Endothelial cell of umbilical vein (primary cell): ENCODE measurements around the gene DTNA. TPM values are rescaled to one million over a fixed set of nuclear protein-coding genes. Genes with fewer than 3 reads are reported as not detected.

Experiments
- BruUV-seq: library from RNA; stranded (reverse); fragments of 400-500 nt; replicated peaks from 2 replicates; lab custom pipeline; 2021; lab: Mats Ljungman, UMichigan
- CTCF ChIA-PET: fragments of 300-600, 350-600 bp; sonication (Branson Sonifier 250); formaldehyde crosslinking; loops from one replicate; lab custom pipeline; 2021; ENCODE audit warnings: antibody characterized with exemption, inconsistent platforms; lab: Charles Lee
- POLR2A ChIA-PET: fragments of 300-600, 350-600 bp; sonication (Branson Sonifier 250); formaldehyde crosslinking; loops from one replicate; lab custom pipeline; 2021; ENCODE audit warnings: antibody characterized with exemption, inconsistent platforms; lab: Charles Lee
- DNase-seq: peaks from one replicate; pipeline ENCODE4 v3.0.0-alpha.2; 2011; ENCODE audit warnings: low read depth, low spot score
- FAIRE-seq: peaks from 2 replicates; lab custom pipeline; 2011; peaks lifted over from hg19 to GRCh38; lab: Jason Lieb, UNC
- H2AFZ ChIP-seq: 2 replicates; pipeline ENCODE4 v1.6.0; 2012; ENCODE audit warnings: low read depth, low read length, control low read depth, inconsistent platforms
- H3K27ac ChIP-seq: 2 replicates; pipeline ENCODE4 v1.5.1; 2011; ENCODE audit warnings: low read depth, mild to moderate bottlenecking, control low read depth, low read length, moderate library complexity; ENCODE audit not compliant: insufficient read depth
- H3K27me3 ChIP-seq, 2 experiments: 2 replicates each; pipeline versions ENCODE4 v1.6.0 to v1.6.1; 2011; ENCODE audit warnings: low read length in 2 of 2, mixed read lengths in 1 of 2; ENCODE audit not compliant: control insufficient read depth in 2 of 2, insufficient read depth in 2 of 2
- H3K36me3 ChIP-seq, 2 experiments: 2 replicates in 1 of 2; 3 replicates in 1 of 2; pipeline ENCODE4 v1.5.1; 2011; ENCODE audit warnings: low read length in 2 of 2, mild to moderate bottlenecking in 1 of 2, moderate library complexity in 1 of 2; ENCODE audit not compliant: control insufficient read depth in 2 of 2, insufficient read depth in 2 of 2; ENCODE audit errors: extremely low read depth in 1 of 2
- H3K4me1 ChIP-seq: 3 replicates; pipeline ENCODE4 v1.5.1; 2011; ENCODE audit warnings: mild to moderate bottlenecking, low read length; ENCODE audit not compliant: control insufficient read depth, insufficient read depth; ENCODE audit errors: extremely low read depth
- H3K4me2 ChIP-seq: 2 replicates; pipeline ENCODE4 v1.6.1; 2011; ENCODE audit warnings: low read length, control low read depth, mixed read lengths; ENCODE audit not compliant: insufficient read depth
- H3K4me3 ChIP-seq, 3 experiments: fragments of 200-600 bp in 1 of 3; sonication (generic), shearing (Covaris generic) in 1 of 3; replicated peaks in 1 of 3; 2 replicates each; pipeline ENCODE4 v1.5.1; 2011 to 2016; ENCODE audit warnings: control low read depth in 3 of 3, low read length in 3 of 3, mild to moderate bottlenecking in 2 of 3, inconsistent platforms in 1 of 3, low read depth in 1 of 3, moderate library complexity in 1 of 3; ENCODE audit not compliant: insufficient read depth in 1 of 3
- H3K79me2 ChIP-seq: 2 replicates; pipeline ENCODE4 v1.6.0; 2012; ENCODE audit warnings: low read length, inconsistent platforms; ENCODE audit not compliant: control insufficient read depth, insufficient read depth
- H3K9ac ChIP-seq: replicated peaks from 2 replicates; pipeline ENCODE3; 2011; ENCODE audit warnings: low read length, control low read depth; ENCODE audit not compliant: insufficient read depth; ENCODE audit errors: extremely low read depth
- H3K9me1 ChIP-seq: replicated peaks from 3 replicates; pipeline ENCODE4 v1.6.0; 2011; ENCODE audit warnings: mild to moderate bottlenecking, low read length; ENCODE audit not compliant: control insufficient read depth, insufficient read depth; ENCODE audit errors: extremely low read depth
- H3K9me3 ChIP-seq: replicated peaks from 2 replicates; pipeline ENCODE4 v1.5.1; 2012; ENCODE audit warnings: low read length, inconsistent platforms; ENCODE audit not compliant: control insufficient read depth, insufficient read depth
- H4K20me1 ChIP-seq: replicated peaks from 2 replicates; pipeline ENCODE3; 2011; ENCODE audit warnings: mild to moderate bottlenecking, low read length; ENCODE audit not compliant: control insufficient read depth, insufficient read depth; ENCODE audit errors: extremely low read depth
- EZH2 ChIP-seq: IDR thresholded peaks from 2 replicates; pipeline ENCODE4 v1.6.1; 2012; ENCODE audit warnings: borderline replicate concordance, low read depth, mild to moderate bottlenecking, moderate library complexity, low read length, inconsistent platforms; ENCODE audit not compliant: severe bottlenecking
- FOS ChIP-seq: IDR thresholded peaks from 2 replicates; pipeline ENCODE4 v1.6.1; 2011; ENCODE audit warnings: mild to moderate bottlenecking, low read length, moderate library complexity, borderline replicate concordance; ENCODE audit not compliant: insufficient read depth
- GATA2 ChIP-seq: IDR thresholded peaks from 2 replicates; pipeline ENCODE4 v1.7.0; 2011; ENCODE audit warnings: low read depth, mild to moderate bottlenecking, moderate library complexity, mixed read lengths, low read length; ENCODE audit not compliant: insufficient read length, insufficient read depth
- JUN ChIP-seq: IDR thresholded peaks from 2 replicates; pipeline ENCODE4 v1.6.1; 2011; ENCODE audit warnings: borderline replicate concordance, low read depth; ENCODE audit not compliant: insufficient read length, insufficient read depth
- MYC ChIP-seq: IDR thresholded peaks from one replicate; pipeline ENCODE4 v1.6.1; 2011; ENCODE audit warnings: mild to moderate bottlenecking, low read depth, low read length
- POLR2A ChIP-seq: IDR thresholded peaks from 2 replicates; pipeline ENCODE4 v1.6.1; 2012; ENCODE audit warnings: low read depth, mild to moderate bottlenecking, control low read depth, low read length
- POLR2AphosphoS5 ChIP-seq: IDR thresholded peaks from 2 replicates; pipeline ENCODE4 v1.6.1; 2012; ENCODE audit warnings: low read depth, mild to moderate bottlenecking, control low read depth, low read length, moderate library complexity; ENCODE audit not compliant: insufficient read depth
- dilution Hi-C: fragments of 300-500 bp; cut with MboI; formaldehyde crosslinking; loops from one replicate; pipeline ENCODE4 v1.15.0; 2019; ENCODE audit warnings: low sequenced_read_pairs; ENCODE audit not compliant: extremely low pct_ligation_motif_present
- intact Hi-C: fragments of 100-400 bp; cut with micrococcal nuclease; formaldehyde crosslinking; loops from one replicate; pipeline ENCODE4 v1.10.0; 2022
- polyA plus RNA-seq, 4 experiments: library from polyadenylated mRNA; depleted of rRNA in 3 of 4; stranded (reverse) in 3 of 4; unstranded in 1 of 4; fragments of >200 nt; gene quantifications; 2 replicates each; pipeline versions ENCODE4 v1.2.1 to v1.2.3, GENCODE V29; 2011 to 2012; ENCODE audit warnings: missing spikeins in 1 of 4
- total RNA-seq: library from RNA; stranded (reverse); gene quantifications from 2 replicates; pipeline ENCODE4 v1.2.3, GENCODE V29; 2021
- TF ChIP-seq, protein P1 (sequence below), 2 donors: IDR thresholded peaks; 1 replicate in 1 of 2; 2 replicates in 1 of 2; pipeline ENCODE4 v1.5.1; 2011; ENCODE audit warnings: low read length in 2 of 2, mild to moderate bottlenecking in 2 of 2, moderate library complexity in 2 of 2, control low read depth in 1 of 2, inconsistent platforms in 1 of 2, low read depth in 1 of 2; ENCODE audit not compliant: insufficient read depth in 1 of 2; ENCODE audit errors: extremely low read depth in 1 of 2
- TF ChIP-seq, protein P2 (sequence below): IDR thresholded peaks from 2 replicates; pipeline ENCODE4 v1.6.1; 2011; ENCODE audit not compliant: insufficient read depth, insufficient read length

The DTNA gene
- total and polyA plus RNA-seq, 2 donors (not counting 3 experiments of a cell fraction or from before 2014, with no cell fraction given) = 6.6 to 15.3 TPM

DNA sequence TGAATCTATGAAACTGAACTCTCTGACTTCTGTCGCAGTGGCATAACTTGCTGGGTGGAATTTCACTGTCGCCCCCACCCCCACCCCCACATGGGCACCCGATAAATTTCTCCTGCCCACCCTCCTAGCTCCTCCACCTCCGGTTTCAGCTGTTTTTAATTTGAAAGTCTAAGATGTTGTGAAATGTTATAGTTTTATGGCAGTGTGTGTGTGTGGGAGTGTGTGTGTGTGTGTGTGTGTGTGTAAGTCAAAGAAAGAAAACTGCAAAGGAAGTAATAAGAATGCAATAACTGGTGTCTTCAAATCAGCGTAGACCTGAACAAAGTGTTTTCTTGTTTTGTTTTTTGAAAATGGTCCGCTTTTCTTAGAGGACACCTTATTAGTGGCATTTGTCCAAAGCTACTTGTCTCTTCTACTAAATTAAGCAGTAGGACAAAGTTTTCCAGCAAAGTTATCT, 388 bp downstream of the DTNA start:
- Histone ChIP-seq H3K9me3 (no peaks in the 10 kb centered on the region), H2AFZ (no peak overlapping the region), H3K9me1 (no peaks in the 10 kb centered on the region), H3K9ac (no peak overlapping the region), H3K36me3 (no peaks in the 10 kb centered on the region), H3K27ac (no peak overlapping the region), H3K4me2 (no peak overlapping the region), H3K4me3 (no peak overlapping the region), H3K79me2 (no peaks in the 10 kb centered on the region), H3K27me3 (no peaks in the 10 kb centered on the region), H4K20me1 (no peaks in the 10 kb centered on the region), H3K4me1 (peaks cover 25% of the 10 kb centered on the region)
- ChIA-PET CTCF (interaction anchor here (0.9 to 5.0 kb wide), 3 partner anchors 17 to 77 kb away, joined by 3 to 61 read pairs (median 4); no protein-coding TSS in a partner anchor), POLR2A (no interaction called here)
- dilution Hi-C loops = no loop called here
- DNase-seq (no peak), FAIRE-seq (no peak)
- intact Hi-C loops = no loop called here
- no peak for TF ChIP-seq GATA2
- no peak for TF ChIP-seq MYC
- TF ChIP-seq JUN = no peak
- TF ChIP-seq POLR2A = no peak
- TF ChIP-seq FOS = no peak
- TF ChIP-seq EZH2 = no peak
- no peak for TF ChIP-seq POLR2AphosphoS5
- TF ChIP-seq, protein P1, sequence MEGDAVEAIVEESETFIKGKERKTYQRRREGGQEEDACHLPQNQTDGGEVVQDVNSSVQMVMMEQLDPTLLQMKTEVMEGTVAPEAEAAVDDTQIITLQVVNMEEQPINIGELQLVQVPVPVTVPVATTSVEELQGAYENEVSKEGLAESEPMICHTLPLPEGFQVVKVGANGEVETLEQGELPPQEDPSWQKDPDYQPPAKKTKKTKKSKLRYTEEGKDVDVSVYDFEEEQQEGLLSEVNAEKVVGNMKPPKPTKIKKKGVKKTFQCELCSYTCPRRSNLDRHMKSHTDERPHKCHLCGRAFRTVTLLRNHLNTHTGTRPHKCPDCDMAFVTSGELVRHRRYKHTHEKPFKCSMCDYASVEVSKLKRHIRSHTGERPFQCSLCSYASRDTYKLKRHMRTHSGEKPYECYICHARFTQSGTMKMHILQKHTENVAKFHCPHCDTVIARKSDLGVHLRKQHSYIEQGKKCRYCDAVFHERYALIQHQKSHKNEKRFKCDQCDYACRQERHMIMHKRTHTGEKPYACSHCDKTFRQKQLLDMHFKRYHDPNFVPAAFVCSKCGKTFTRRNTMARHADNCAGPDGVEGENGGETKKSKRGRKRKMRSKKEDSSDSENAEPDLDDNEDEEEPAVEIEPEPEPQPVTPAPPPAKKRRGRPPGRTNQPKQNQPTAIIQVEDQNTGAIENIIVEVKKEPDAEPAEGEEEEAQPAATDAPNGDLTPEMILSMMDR (IDR thresholded peaks at IDR 0.05; ENCODE audit: extremely low read depth in 1 of 2, insufficient read depth in 1 of 2, low read depth in 1 of 2, low read length in 2 of 2) = no peak
- TF ChIP-seq, protein P2, sequence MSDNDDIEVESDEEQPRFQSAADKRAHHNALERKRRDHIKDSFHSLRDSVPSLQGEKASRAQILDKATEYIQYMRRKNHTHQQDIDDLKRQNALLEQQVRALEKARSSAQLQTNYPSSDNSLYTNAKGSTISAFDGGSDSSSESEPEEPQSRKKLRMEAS = no peak
- BruUV-seq = no TSS peak
